ENCODE results near the gene TUBA4B.
"Not testable (repeated sequence)": the region's sequence is repeated elsewhere in the genome, so short reads cannot be mapped to it uniquely, and the experiment has no call there.

The TUBA4B gene

DNA sequence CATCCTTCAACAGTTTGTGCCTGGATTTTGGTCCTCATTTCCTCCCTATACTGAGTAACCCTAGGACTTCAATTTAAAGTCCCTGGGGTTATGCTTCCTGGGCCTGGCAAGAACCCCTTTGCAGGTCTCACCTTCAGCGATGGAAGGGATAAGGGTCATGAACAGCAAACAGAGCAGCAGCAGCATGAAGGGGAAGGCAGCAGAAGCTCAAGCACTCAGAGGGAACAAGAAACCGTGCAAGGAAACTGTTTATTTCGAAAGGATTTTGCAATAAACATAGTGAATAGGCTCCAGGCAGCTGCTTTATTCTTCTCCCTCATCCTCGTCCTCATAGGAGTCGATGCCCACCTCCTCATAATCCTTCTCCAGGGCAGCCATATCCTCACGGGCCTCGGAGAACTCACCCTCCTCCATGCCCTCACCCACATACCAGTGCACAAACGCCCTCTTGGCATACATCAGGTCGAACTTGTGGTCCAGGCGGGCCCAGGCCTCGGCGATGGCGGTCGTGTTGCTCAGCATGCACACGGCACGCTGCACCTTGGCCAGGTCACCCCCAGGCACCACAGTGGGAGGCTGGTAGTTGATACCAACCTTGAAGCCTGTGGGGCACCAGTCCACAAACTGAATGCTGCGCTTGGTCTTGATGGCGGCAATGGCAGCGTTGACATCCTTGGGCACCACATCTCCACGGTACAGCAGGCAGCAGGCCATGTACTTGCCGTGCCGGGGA lies 2.8 kb upstream of the TUBA4B start:
- H3K4me1 ChIP-seq (ENCODE audit: control insufficient read depth, insufficient read depth, low read length) = peaks cover 9% of the 10 kb centered on the region
- no peak overlapping the region for H3K27ac ChIP-seq (ENCODE audit: low read length)
- H3K9me3 ChIP-seq (ENCODE audit: control insufficient read depth, insufficient read depth, low read length) = no peaks in the 10 kb centered on the region
- peaks cover 4% of the 10 kb centered on the region for H3K36me3 ChIP-seq (ENCODE audit: control insufficient read depth, insufficient read depth, low read length)
- DNase-seq (ENCODE audit: low read depth, low spot score) = no peak
- no peak overlapping the region for H3K4me3 ChIP-seq (ENCODE audit: low read length)
- WGBS (ENCODE audit: insufficient coverage, insufficient read length) = no CpG with 5 or more reads among the region's 22 CpGs
- H3K27me3 ChIP-seq (ENCODE audit: control insufficient read depth, insufficient read depth, low read length) = peaks cover 9% of the 10 kb centered on the region

GRCh38 chr2:219251656-219252055 lies 1.4 kb upstream of the TUBA4B start:
- peaks cover 7% of the 10 kb centered on the region for H3K4me1 ChIP-seq (ENCODE audit: control insufficient read depth, insufficient read depth, low read length)
- no peak overlapping the region for H3K27ac ChIP-seq (ENCODE audit: low read length)
- no peak overlapping the region for H3K4me3 ChIP-seq (ENCODE audit: low read length)
- no peak for DNase-seq (ENCODE audit: low read depth, low spot score)
- peaks cover 4% of the 10 kb centered on the region for H3K36me3 ChIP-seq (ENCODE audit: control insufficient read depth, insufficient read depth, low read length)
- no peaks in the 10 kb centered on the region for H3K9me3 ChIP-seq (ENCODE audit: control insufficient read depth, insufficient read depth, low read length)
- H3K27me3 ChIP-seq (ENCODE audit: control insufficient read depth, insufficient read depth, low read length) = peaks cover 17% of the 10 kb centered on the region
- no CpG with 5 or more reads among the region's 6 CpGs for WGBS (ENCODE audit: insufficient coverage, insufficient read length)

- Histone ChIP-seq H3K27ac (ENCODE audit: low read length) (no peak overlapping the region), H3K4me1 (ENCODE audit: control insufficient read depth, insufficient read depth, low read length) (peaks cover 7% of the 10 kb centered on the region), H3K27me3 (ENCODE audit: control insufficient read depth, insufficient read depth, low read length) (peaks cover 17% of the 10 kb centered on the region), H3K36me3 (ENCODE audit: control insufficient read depth, insufficient read depth, low read length) (peaks cover 4% of the 10 kb centered on the region), H3K4me3 (ENCODE audit: low read length) (no peak overlapping the region; the same call in 1 of the 2 replicates), H3K9me3 (ENCODE audit: control insufficient read depth, insufficient read depth, low read length) (no peaks in the 10 kb centered on the region)
- DNase-seq (ENCODE audit: low read depth, low spot score) = no peak
- WGBS (ENCODE audit: insufficient coverage, insufficient read length) = no CpG with 5 or more reads among the region's 5 CpGs
These were observed 959 bp upstream of the TUBA4B start for GRCh38 chr2:219252084-219252483.

DNA sequence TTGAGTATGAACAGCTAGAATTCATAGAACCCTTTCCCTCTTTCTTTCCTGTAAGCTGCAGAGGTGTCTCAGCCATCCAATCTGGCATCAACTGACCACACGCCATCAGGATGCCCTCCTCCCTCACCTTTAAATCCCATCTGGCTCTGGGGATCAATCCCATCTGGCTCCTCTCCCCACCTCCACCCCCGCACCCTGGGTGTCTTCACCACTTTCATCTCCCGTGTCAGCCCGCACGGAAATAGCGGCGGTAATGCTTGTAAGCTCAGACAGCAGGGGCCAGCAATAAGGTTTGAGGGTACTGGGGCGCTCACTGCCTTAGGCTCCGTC lies 508 bp upstream of the TUBA4B start:
- DNase-seq (ENCODE audit: low read depth, low spot score) = no peak
- WGBS (ENCODE audit: insufficient coverage, insufficient read length) = no CpG with 5 or more reads among the region's 9 CpGs
- peaks cover 4% of the 10 kb centered on the region for H3K36me3 ChIP-seq (ENCODE audit: control insufficient read depth, insufficient read depth, low read length)
- H3K4me3 ChIP-seq (ENCODE audit: low read length) = peak overlapping the region; percentile 13; the same call in 1 of the 2 replicates
- H3K27me3 ChIP-seq (ENCODE audit: control insufficient read depth, insufficient read depth, low read length) = peaks cover 17% of the 10 kb centered on the region
- peaks cover 7% of the 10 kb centered on the region for H3K4me1 ChIP-seq (ENCODE audit: control insufficient read depth, insufficient read depth, low read length)
- H3K27ac ChIP-seq (ENCODE audit: low read length) = no peak overlapping the region
- H3K9me3 ChIP-seq (ENCODE audit: control insufficient read depth, insufficient read depth, low read length) = no peaks in the 10 kb centered on the region

- H3K4me3 ChIP-seq (ENCODE audit: low read length) = peak within 1 kb of the TSS; percentile 43; the same call in 1 of the 2 replicates
- no peak for DNase-seq (ENCODE audit: low read depth, low spot score)
- H3K27me3 ChIP-seq (ENCODE audit: control insufficient read depth, insufficient read depth, low read length) = peaks cover 17% of the 10 kb centered on the region
- WGBS (ENCODE audit: insufficient coverage, insufficient read length) = no CpG with 5 or more reads among the region's 76 CpGs
- H3K4me1 ChIP-seq (ENCODE audit: control insufficient read depth, insufficient read depth, low read length) = peaks cover 7% of the 10 kb centered on the region
- peaks cover 4% of the 10 kb centered on the region for H3K36me3 ChIP-seq (ENCODE audit: control insufficient read depth, insufficient read depth, low read length)
- no peak within 1 kb of the TSS for H3K27ac ChIP-seq (ENCODE audit: low read length)
- H3K9me3 ChIP-seq (ENCODE audit: control insufficient read depth, insufficient read depth, low read length) = no peaks in the 10 kb centered on the region
These were observed 928 bp downstream of the TUBA4B start, which contains the start of gene TUBA4A for GRCh38 chr2:219253753-219254589. TSS of gene TUBA4A (minus strand) at chr2:219253918. CDS start at chr2:219253858, 60 bp downstream.

DNA sequence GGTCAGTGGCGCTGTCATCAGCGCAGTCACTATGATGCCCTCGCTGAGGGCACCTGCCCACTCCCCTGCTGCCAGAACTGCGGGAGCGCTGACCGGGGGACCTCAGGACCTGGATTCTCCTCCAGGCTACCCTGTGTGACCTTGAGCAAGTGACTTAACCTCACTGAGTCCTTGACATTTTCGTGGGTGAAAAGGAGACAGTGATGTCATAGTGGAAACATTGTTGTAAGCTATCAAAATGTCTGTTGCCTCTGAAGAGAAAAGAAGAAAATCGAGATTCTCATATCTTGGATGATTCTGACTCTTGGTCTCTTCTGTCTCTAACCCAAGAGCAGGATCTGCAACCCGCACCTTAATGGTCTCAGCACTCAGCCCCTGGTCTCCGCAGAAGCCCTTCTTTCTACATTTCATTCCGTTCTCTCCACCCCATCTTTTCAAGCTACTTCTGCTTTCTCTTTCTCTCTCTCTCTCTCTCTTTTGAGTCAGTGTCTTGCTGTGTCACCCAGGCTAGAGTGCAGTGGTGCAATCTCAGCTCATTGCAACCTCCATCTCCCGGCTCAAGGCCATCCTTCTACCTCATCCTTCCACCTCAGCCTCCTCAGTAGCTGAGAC lies 1.7 kb downstream of the TUBA4B start:
- H3K4me3 ChIP-seq (ENCODE audit: low read length) = peak overlapping the region; percentile 43; the same call in 1 of the 2 replicates
- H3K27ac ChIP-seq (ENCODE audit: low read length) = no peak overlapping the region
- peaks cover 4% of the 10 kb centered on the region for H3K36me3 ChIP-seq (ENCODE audit: control insufficient read depth, insufficient read depth, low read length)
- no peaks in the 10 kb centered on the region for H3K9me3 ChIP-seq (ENCODE audit: control insufficient read depth, insufficient read depth, low read length)
- DNase-seq (ENCODE audit: low read depth, low spot score) = no peak
- peaks cover 17% of the 10 kb centered on the region for H3K27me3 ChIP-seq (ENCODE audit: control insufficient read depth, insufficient read depth, low read length)
- peaks cover 7% of the 10 kb centered on the region for H3K4me1 ChIP-seq (ENCODE audit: control insufficient read depth, insufficient read depth, low read length)
- no CpG with 5 or more reads among the region's 12 CpGs for WGBS (ENCODE audit: insufficient coverage, insufficient read length)

- H3K27ac ChIP-seq (ENCODE audit: low read length) = not testable (repeated sequence)
- H3K27me3 ChIP-seq (ENCODE audit: control insufficient read depth, insufficient read depth, low read length) = peaks cover 17% of the 10 kb centered on the region
- no CpG with 5 or more reads among the region's 10 CpGs for WGBS (ENCODE audit: insufficient coverage, insufficient read length)
These were observed 5.9 kb downstream of the TUBA4B start for GRCh38 chr2:219258942-219259341.

GRCh38 chr2:219261024-219261855 lies 8.2 kb downstream of the TUBA4B start:
- Histone ChIP-seq H3K4me1 (ENCODE audit: control insufficient read depth, insufficient read depth, low read length) (no peaks in the 10 kb centered on the region), H3K27me3 (ENCODE audit: control insufficient read depth, insufficient read depth, low read length) (peaks cover 1% of the 10 kb centered on the region; the same call in 1 of the 2 replicates), H3K36me3 (ENCODE audit: control insufficient read depth, insufficient read depth, low read length) (no peaks in the 10 kb centered on the region), H3K4me3 (ENCODE audit: low read length) (no peak overlapping the region), H3K27ac (ENCODE audit: low read length) (no peak overlapping the region), H3K9me3 (ENCODE audit: control insufficient read depth, insufficient read depth, low read length) (no peaks in the 10 kb centered on the region)
- DNase-seq (ENCODE audit: low read depth, low spot score) = no peak
- no CpG with 5 or more reads among the region's 5 CpGs for WGBS (ENCODE audit: insufficient coverage, insufficient read length)

More at GRCh38 chr2:219258942-219259341, 5.9 kb downstream of the TUBA4B start:
- H3K36me3 ChIP-seq (ENCODE audit: control insufficient read depth, insufficient read depth, low read length); DNase-seq (ENCODE audit: low read depth, low spot score); H3K4me3 ChIP-seq (ENCODE audit: low read length); H3K4me1 ChIP-seq (ENCODE audit: control insufficient read depth, insufficient read depth, low read length); H3K9me3 ChIP-seq (ENCODE audit: control insufficient read depth, insufficient read depth, low read length): not testable (repeated sequence)

DNA sequence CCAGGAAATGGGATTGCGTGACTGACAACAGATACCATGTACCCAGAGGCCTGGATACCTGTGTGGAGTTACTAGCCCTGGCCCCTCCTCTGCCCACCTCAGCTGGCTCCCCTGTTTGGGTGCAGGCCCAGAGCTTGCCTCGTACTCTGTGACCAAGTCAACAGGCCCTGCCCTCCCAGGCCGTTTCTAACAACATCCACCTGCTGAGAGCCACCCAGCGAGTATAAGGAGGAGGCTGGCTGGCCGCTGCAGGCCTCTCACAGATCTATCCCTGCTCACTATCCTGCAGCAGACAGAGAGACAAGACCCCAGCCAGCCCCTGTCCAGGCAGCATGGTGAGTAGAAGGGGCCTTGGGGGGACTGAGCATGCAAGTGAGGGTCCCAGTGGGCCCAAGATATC lies 13.2 kb downstream of the TUBA4B start:
- DNase-seq (ENCODE audit: low read depth, low spot score) = no peak
- H3K36me3 ChIP-seq (ENCODE audit: control insufficient read depth, insufficient read depth, low read length) = no peaks in the 10 kb centered on the region
- H3K9me3 ChIP-seq (ENCODE audit: control insufficient read depth, insufficient read depth, low read length) = no peaks in the 10 kb centered on the region
- H3K27ac ChIP-seq (ENCODE audit: low read length) = no peak overlapping the region
- no peak overlapping the region for H3K4me3 ChIP-seq (ENCODE audit: low read length)
- H3K27me3 ChIP-seq (ENCODE audit: control insufficient read depth, insufficient read depth, low read length) = no peaks in the 10 kb centered on the region
- no peaks in the 10 kb centered on the region for H3K4me1 ChIP-seq (ENCODE audit: control insufficient read depth, insufficient read depth, low read length)
- whole genome bisulfite sequencing (ENCODE audit: insufficient coverage, insufficient read length) = no CpG with 5 or more reads among the region's 5 CpGs

GRCh38 chr2:219266886-219267285 lies 13.8 kb downstream of the TUBA4B start:
- DNase-seq (ENCODE audit: low read depth, low spot score) = no peak
- Histone ChIP-seq H3K36me3 (ENCODE audit: control insufficient read depth, insufficient read depth, low read length) (no peaks in the 10 kb centered on the region), H3K4me3 (ENCODE audit: low read length) (no peak overlapping the region), H3K4me1 (ENCODE audit: control insufficient read depth, insufficient read depth, low read length) (no peaks in the 10 kb centered on the region), H3K9me3 (ENCODE audit: control insufficient read depth, insufficient read depth, low read length) (no peaks in the 10 kb centered on the region), H3K27ac (ENCODE audit: low read length) (no peak overlapping the region), H3K27me3 (ENCODE audit: control insufficient read depth, insufficient read depth, low read length) (no peaks in the 10 kb centered on the region)
- no CpG with 5 or more reads among the region's 1 CpG for WGBS (ENCODE audit: insufficient coverage, insufficient read length)
